Aorta (tissue), 5 donors: Measurements from ENCODE around the gene ZNF317. TPM values are rescaled to one million over a fixed set of nuclear protein-coding genes. Genes with fewer than 3 reads are reported as not detected.

Experiments used
- ATAC-seq: fragments of 200-7000 bp; cut with Tn5 transposase; one replicate; pipeline ENCODE4 v1.9.1; 2022; ENCODE audit warnings: moderate library complexity; ENCODE audit not compliant: low FRiP score
- DNase-seq, 2 donors: peaks; one replicate each; pipeline ENCODE4 v3.0.0-alpha.2; 2020
- H3K27ac ChIP-seq, 2 donors: one replicate each; pipeline ENCODE4 v1.5.1; 2013; ENCODE audit warnings: low read length in 2 of 2, mild to moderate bottlenecking in 2 of 2, moderate library complexity in 2 of 2, control low read depth in 1 of 2, inconsistent platforms in 1 of 2, low read depth in 1 of 2
- H3K27me3 ChIP-seq, 2 donors: one replicate each; pipeline ENCODE4 v1.6.1; 2013; ENCODE audit warnings: control low read depth in 1 of 2, low read length in 1 of 2, mild to moderate bottlenecking in 1 of 2, moderate library complexity in 1 of 2; ENCODE audit not compliant: insufficient read depth in 2 of 2, control insufficient read depth in 1 of 2
- H3K36me3 ChIP-seq, 2 donors: one replicate each; pipeline ENCODE4 v1.6.1; 2013; ENCODE audit warnings: control low read depth in 1 of 2, low read length in 1 of 2, mild to moderate bottlenecking in 1 of 2; ENCODE audit not compliant: insufficient read depth in 2 of 2, control insufficient read depth in 1 of 2
- H3K4me1 ChIP-seq, 2 donors: one replicate each; pipeline ENCODE4 v1.6.1; 2013; ENCODE audit warnings: low read length in 2 of 2, control low read depth in 1 of 2, mild to moderate bottlenecking in 1 of 2, moderate library complexity in 1 of 2; ENCODE audit not compliant: insufficient read depth in 2 of 2, control insufficient read depth in 1 of 2
- H3K4me3 ChIP-seq, 2 donors: one replicate each; pipeline ENCODE4 v1.5.1; 2013; ENCODE audit warnings: low read length in 2 of 2, control low read depth in 1 of 2, mild to moderate bottlenecking in 1 of 2
- H3K9me3 ChIP-seq: one replicate; pipeline ENCODE4 v1.6.1; 2013; ENCODE audit warnings: mild to moderate bottlenecking, low read length; ENCODE audit not compliant: control insufficient read depth
- WGBS, 2 donors: extraction: QIAGEN DNeasy Blood & Tissue Kit; methylation state at CpG; one replicate each; pipeline ENCODE4 v1.1.7; 2013; 5-methylcytosine and 5-hydroxymethylcytosine counted together
- intact Hi-C, 2 donors: fragments of 100-400 bp; cut with DNase I; formaldehyde crosslinking; loops; one replicate each; pipeline versions ENCODE4 v1.14.2 to v1.15.0; 2022
- long read RNA-seq, 2 donors: library from polyadenylated mRNA; unstranded; transcript quantifications; one replicate each; pipeline ENCODE4 v2.0.0, GENCODE V29; 2020 to 2021
- polyA plus RNA-seq, 2 donors: library from polyadenylated mRNA; stranded (reverse); fragments of 200-250 nt; gene quantifications; one replicate each; pipeline ENCODE4 v1.2.3, GENCODE V29; 2013
- total RNA-seq, 2 donors: library from RNA; stranded (reverse); fragmentation: NEBNext Ultra II Directional; extraction: Animal tissue kit (Norgen Biotek cat#: 25700); gene quantifications; one replicate each; pipeline ENCODE4 v1.2.1, GENCODE V29; 2021
- donor health status: healthy with polysubstance abuse.
- donor health status: Bipolar disorder and iron deficiency.
- donor health status: DM: no; HTN: no; CAD: no.
- donor health status: DM: no; HTN: no; CAD: no.
- donor health status: DM: yes; HTN: yes; CAD: no.

The ZNF317 gene
- total RNA-seq (10 to 100 TPM; 22.6 to 24.6 TPM), polyA plus RNA-seq (10 to 100 TPM; 14.9 to 16.5 TPM)
- long read RNA-seq, donor 1, full-length matches to known transcripts = 3 of 19 reads
- long read RNA-seq, donor 1, partial matches to known transcripts = 2 of 19 reads
- long read RNA-seq, donor 1, other reads (novel, unspliced or antisense) = 14 of 19 reads
- long read RNA-seq, donor 2, full-length matches to known transcripts = 5 of 8 reads
- long read RNA-seq, donor 2, partial matches to known transcripts = 3 of 8 reads
- long read RNA-seq, donor 2, other reads (novel, unspliced or antisense) = 0 of 8 reads

DNA sequence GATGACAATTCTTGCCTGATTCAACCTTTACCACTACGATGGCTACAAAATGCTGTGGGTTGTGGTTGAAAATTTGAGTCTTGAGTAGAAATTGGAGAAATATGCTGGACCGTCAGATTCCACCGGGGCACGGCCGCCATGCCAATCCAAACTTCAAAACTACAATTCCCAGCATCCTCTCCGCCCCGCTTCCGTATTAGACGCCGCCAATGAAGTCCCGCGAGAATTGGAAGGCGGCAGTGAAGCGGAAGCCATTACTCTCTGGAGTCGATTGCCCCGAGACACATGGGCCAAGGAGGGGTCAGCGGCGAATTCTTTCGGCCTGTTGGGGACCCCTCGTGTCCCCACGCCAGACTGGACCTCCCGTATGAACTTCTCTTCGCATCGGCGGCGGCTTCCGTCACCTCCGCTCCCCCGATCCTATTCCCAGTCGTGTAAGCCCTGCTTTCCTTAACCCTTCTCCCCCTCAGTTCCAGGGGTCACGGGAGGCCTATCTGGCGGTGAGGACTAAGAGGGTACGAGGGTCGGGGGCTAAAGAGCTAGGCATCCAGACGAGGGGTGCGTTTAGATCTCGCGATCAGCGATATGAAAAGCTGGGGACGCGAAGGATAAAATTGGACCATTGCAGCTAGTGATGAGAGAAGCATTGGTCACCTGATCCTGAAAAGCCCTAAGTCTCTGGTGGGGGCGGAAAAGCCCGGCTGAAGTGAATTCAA is at the start of gene ZNF317:
Gene ZNF317, plus strand, starts transcription at position 239 of the 716 bp plus-strand sequence. CDS start 15,620 bp downstream, outside the sequence.
- H3K27ac ChIP-seq = peak within 1 kb of the TSS; percentile 6 to 15
- intact Hi-C loops = loop anchor here (5.0 to 10.0 kb wide), 2 partner anchors 308 to 654 kb away; partner anchors contain the start of genes MBD3L1 (in 1 of the 2) and ZNF558 (in 1 of the 2)
- DNase-seq (peak; percentile 94 to 96), ATAC-seq (peak; percentile 98)
- no peaks in the 10 kb centered on the region for H3K36me3 ChIP-seq
- WGBS, 2 donors = 0 to 1% methylated on average over 43 of the region's 43 CpGs
- H3K9me3 ChIP-seq = no peaks in the 10 kb centered on the region
- H3K4me3 ChIP-seq = peak within 1 kb of the TSS; percentile 59 to 79
- peaks cover 0 to 2% of the 10 kb centered on the region in 2 donors for H3K4me1 ChIP-seq
- H3K27me3 ChIP-seq = no peaks in the 10 kb centered on the region

- peaks cover 3% of the 10 kb centered on the region for H3K9me3 ChIP-seq
- 64 to 66% methylated on average over 8 of the region's 8 CpGs for WGBS, 2 donors
- no peaks in the 10 kb centered on the region for H3K27me3 ChIP-seq
- H3K4me1 ChIP-seq = no peaks in the 10 kb centered on the region
- intact Hi-C loops = no loop called here
- no peak within 1 kb of the TSS for H3K27ac ChIP-seq
- DNase-seq (no peak), ATAC-seq (no peak)
- H3K4me3 ChIP-seq = no peak within 1 kb of the TSS
- no peaks in the 10 kb centered on the region for H3K36me3 ChIP-seq
Observed at GRCh38 chr19:9107375-9107774, 32.8 kb upstream of the ZNF317 start, which contains the start of gene OR7G2. TSS of gene OR7G2 (minus strand) at chr19:9107475. CDS start at chr19:9103243, 4,232 bp downstream.

DNA sequence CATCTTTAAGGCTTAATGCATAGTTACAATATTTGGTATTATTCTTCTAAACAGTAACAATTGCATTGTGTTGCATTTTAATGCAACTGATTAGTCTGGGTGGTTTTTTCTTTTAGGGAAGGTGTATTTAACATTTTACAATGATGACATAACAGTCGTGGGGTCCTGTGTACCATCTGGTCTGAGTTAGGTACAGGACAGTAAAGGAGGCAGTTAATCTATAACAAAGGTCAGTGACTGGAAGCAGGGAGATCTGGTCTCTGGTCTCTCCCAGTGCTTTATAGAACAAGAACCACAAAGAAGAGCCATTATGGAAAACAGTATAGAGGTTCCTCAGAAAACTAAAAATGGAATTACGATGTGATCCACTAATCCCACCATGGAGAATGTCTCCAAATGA is 30.2 kb upstream of the ZNF317 start:
- Histone ChIP-seq H3K4me1 (no peaks in the 10 kb centered on the region), H3K9me3 (no peaks in the 10 kb centered on the region), H3K4me3 (no peak overlapping the region), H3K27ac (no peak overlapping the region), H3K27me3 (no peaks in the 10 kb centered on the region), H3K36me3 (no peaks in the 10 kb centered on the region)
- 59 to 62% methylated on average over 2 of the region's 2 CpGs for WGBS, 2 donors
- intact Hi-C loops = no loop called here
- ATAC-seq (no peak), DNase-seq (no peak)

- H3K4me1 ChIP-seq = no peaks in the 10 kb centered on the region
- H3K36me3 ChIP-seq = no peaks in the 10 kb centered on the region
- 70 to 73% methylated on average over 2 of the region's 2 CpGs for WGBS, 2 donors
- intact Hi-C loops = no loop called here
- no peak for ATAC-seq
- no peak within 1 kb of the TSS for H3K4me3 ChIP-seq
- H3K27me3 ChIP-seq = no peaks in the 10 kb centered on the region
- no peak within 1 kb of the TSS for H3K27ac ChIP-seq
- no peaks in the 10 kb centered on the region for H3K9me3 ChIP-seq
- no peak for DNase-seq
Observed at GRCh38 chr19:9115307-9115813, 24.8 kb upstream of the ZNF317 start, which contains the start of gene OR7G1. TSS of gene OR7G1 (minus strand) at chr19:9115763. CDS start at chr19:9115763, 0 bp downstream.

DNA sequence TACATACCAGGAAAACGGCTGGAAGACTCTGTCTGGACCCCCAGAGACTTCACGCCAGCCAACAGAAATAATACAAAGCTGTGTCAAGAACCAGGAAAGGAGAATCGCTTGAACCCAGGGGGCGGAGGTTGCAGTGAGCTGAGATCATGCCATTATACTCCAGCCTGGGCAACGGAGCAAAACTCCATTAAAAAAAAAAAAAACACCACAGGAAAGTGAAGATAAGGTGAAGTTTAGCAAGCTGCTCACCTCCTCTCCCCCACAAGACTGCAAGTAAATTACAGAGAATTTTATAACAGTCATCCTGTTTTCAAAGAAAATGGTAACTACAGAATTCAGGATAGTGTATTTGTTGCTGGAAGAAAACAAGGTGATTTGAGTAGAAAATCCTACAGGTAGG is 23.6 kb upstream of the ZNF317 start:
- no peak overlapping the region for H3K4me3 ChIP-seq
- DNase-seq (no peak), ATAC-seq (no peak)
- H3K27ac ChIP-seq = no peak overlapping the region
- no peaks in the 10 kb centered on the region for H3K9me3 ChIP-seq
- H3K36me3 ChIP-seq = no peaks in the 10 kb centered on the region
- intact Hi-C loops = no loop called here
- 50 to 57% methylated on average over 5 of the region's 5 CpGs for WGBS, 2 donors
- no peaks in the 10 kb centered on the region for H3K27me3 ChIP-seq
- no peaks in the 10 kb centered on the region for H3K4me1 ChIP-seq

DNA sequence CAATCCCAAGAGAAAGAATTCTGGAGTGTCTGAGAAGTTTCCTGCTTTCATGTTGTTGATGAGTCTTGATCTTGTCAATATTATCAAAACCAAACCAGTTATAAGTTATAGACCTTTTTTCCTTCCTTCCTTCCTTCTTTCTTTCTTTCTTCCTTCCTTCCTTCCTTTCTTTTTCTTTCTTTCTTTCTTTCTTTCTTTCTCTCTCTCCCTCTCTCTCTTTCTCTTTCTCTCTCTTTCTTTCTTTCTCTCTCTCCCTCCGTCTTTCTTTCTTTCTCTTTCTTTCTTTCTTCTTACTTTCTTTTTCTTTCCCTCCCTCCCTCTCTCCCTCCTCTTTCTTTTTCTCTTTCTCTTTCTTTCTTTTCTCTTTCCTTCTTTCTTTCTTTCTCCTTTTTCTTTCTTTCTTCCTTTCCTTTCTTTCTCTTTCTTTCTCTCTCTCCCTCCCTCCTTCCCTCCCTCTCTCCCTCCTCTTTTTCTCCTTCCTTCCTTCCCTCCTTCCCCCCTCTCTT is 13.2 kb upstream of the ZNF317 start, which contains the start of gene OR7G3:
Gene OR7G3, minus strand, starts transcription at position 51 of the 506 bp plus-strand sequence. Its CDS starts 0 bp downstream, at position 51.
- Histone ChIP-seq H3K9me3 (peaks cover 2% of the 10 kb centered on the region), H3K27me3 (no peaks in the 10 kb centered on the region), H3K27ac (no peak within 1 kb of the TSS), H3K4me1 (no peaks in the 10 kb centered on the region), H3K4me3 (no peak within 1 kb of the TSS), H3K36me3 (no peaks in the 10 kb centered on the region)
- intact Hi-C loops = no loop called here
- no peak for ATAC-seq
- WGBS, 2 donors = 79 to 84% methylated on average over 1 of the region's 1 CpG
- DNase-seq = no peak

DNA sequence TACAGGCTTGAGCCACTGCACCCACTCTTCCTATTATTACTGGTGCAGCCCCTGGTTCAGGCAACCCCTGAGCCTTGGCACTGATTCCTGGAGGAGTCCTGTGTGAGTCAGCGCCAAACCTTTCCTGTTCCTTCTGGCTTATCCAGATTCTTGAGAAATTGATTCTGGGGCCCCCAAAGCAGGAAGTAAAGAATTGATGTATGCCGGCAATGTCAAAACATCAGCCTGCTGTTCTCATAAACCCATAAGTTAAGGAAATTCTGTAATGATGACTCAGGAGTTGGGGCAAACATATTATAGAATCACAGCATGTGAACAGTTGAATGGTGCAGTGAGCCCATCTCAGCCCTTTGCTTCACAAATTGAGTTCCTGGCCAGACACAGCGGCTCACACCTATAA is 12.0 kb upstream of the ZNF317 start:
- Histone ChIP-seq H3K4me1 (no peaks in the 10 kb centered on the region), H3K4me3 (no peak overlapping the region), H3K36me3 (no peaks in the 10 kb centered on the region), H3K9me3 (no peaks in the 10 kb centered on the region), H3K27me3 (no peaks in the 10 kb centered on the region), H3K27ac (no peak overlapping the region)
- 57 to 64% methylated on average over 3 of the region's 3 CpGs for WGBS, 2 donors
- no peak for DNase-seq
- ATAC-seq = no peak
- intact Hi-C loops = no loop called here

GRCh38 chr19:9130965-9131364 is 9.2 kb upstream of the ZNF317 start:
- H3K4me3 ChIP-seq = no peak overlapping the region
- H3K27ac ChIP-seq = no peak overlapping the region
- H3K9me3 ChIP-seq = peaks cover 1% of the 10 kb centered on the region
- no peaks in the 10 kb centered on the region for H3K4me1 ChIP-seq
- H3K27me3 ChIP-seq = no peaks in the 10 kb centered on the region
- H3K36me3 ChIP-seq = no peaks in the 10 kb centered on the region
- WGBS, 2 donors = 51 to 52% methylated on average over 1 of the region's 1 CpG
- intact Hi-C loops = no loop called here
- ATAC-seq (no peak), DNase-seq (no peak)
